H54 (cell line): ENCODE measurements around the gene ADCY2.

ENCODE experiments used
- DNase-seq: peaks from one replicate; pipeline ENCODE4 v3.0.0; 2011; ENCODE audit warnings: low spot score, mixed read lengths; ENCODE audit not compliant: insufficient read length
- FAIRE-seq: peaks from 3 replicates; lab custom pipeline; 2011; peaks lifted over from hg19 to GRCh38; lab: Jason Lieb, UNC
- POLR2A ChIP-seq: IDR thresholded peaks from 2 replicates; pipeline ENCODE4 v1.6.1; 2011; ENCODE audit warnings: low read depth, mild to moderate bottlenecking, low read length

ADCY2 gene

GRCh38 chr5:7824995-7825394 lies 429.1 kb downstream of the ADCY2 start:
- no peak for FAIRE-seq
- DNase-seq = no peak
- TF ChIP-seq POLR2A = no peak

DNA sequence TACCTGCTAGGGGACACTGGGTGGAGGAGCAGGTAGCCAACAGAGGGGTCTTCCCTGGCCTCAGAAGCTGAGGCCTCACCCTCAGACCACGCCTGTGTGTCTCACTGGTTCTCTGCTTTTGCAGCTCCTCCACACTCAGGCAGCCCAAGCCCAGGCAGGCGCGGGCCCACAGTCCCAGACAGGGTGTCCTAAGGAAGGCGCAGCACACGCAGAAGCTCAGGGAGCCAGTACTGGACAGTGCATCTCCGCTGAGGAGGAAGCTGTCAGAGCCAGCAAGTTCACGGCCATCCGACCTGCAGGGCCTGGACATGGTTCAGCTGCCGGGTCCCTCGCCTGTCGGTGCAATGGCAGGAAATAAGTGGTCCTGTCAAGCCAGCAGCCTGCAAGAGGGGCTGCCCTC lies 429.7 kb downstream of the ADCY2 start:
- FAIRE-seq = no peak
- no peak for DNase-seq
- TF ChIP-seq POLR2A = no peak

DNA sequence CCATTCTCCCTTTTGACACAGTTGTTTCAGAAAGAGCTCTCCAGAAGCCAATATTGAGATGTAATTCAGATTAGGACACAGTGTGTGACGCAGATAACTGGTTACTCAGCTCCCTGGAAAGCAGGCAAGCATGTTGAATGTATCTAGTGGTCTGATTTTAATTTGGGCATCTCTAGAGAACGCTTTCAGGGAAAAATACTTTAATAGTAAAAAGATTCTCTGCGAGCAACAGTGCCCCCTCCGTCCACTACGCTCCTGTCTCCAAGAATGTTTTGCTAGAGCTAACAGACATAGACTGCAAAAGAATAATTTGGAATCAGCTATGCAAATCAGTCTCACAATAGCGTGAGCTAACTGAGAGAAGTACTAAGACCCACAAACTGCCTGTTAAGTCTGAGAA lies 431.7 kb downstream of the ADCY2 start:
- FAIRE-seq (no peak), DNase-seq (no peak)
- TF ChIP-seq POLR2A = no peak

- FAIRE-seq (no peak), DNase-seq (no peak)
- no peak for TF ChIP-seq POLR2A
Observed at GRCh38 chr5:7828269-7828668, 432.3 kb downstream of the ADCY2 start.

- FAIRE-seq (no peak), DNase-seq (no peak)
- no peak for TF ChIP-seq POLR2A
Observed at GRCh38 chr5:7834982-7835381, 439.0 kb downstream of the ADCY2 start.

DNA sequence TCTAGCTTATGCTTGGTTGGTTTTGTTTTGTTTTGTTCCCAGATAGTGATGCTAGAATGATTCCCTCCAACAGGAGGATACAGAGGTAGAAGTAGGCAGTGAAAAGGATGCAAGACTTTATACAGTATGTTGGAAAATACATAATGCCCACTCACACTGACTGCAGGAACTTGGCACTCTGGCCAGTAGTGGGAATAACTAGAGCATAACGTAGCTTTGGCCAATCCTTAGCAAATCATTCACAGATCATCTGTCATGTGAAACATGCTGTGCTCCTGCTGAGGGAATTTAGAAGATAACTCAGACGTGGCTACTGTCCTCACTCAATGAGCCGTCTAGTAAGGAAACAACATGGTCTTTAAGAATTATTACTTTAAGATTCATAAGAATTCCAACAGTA lies 441.5 kb downstream of the ADCY2 start:
- no peak for TF ChIP-seq POLR2A
- FAIRE-seq (no peak), DNase-seq (no peak)

DNA sequence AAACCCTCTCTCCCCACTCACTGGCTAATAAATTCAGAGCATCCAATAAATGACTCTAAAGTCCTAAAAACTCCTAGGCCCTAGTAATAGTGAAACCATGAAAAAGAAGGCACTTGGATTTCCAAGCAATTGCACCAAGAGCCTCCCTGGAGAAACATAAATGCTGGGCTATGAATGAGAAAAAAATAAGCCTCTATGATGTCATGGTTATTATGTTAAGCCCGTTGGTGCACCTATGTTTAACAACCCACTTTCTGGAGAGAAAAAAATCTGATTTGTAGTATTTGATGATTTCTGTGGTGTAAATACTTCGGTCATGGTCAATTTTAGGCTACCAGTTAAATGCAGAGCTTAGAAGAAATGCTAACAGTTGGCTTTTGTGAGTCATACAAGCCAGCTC lies 446.6 kb downstream of the ADCY2 start:
- TF ChIP-seq POLR2A = no peak
- no peak for DNase-seq
- FAIRE-seq = no peak

GRCh38 chr5:7844901-7845300 lies 449.0 kb downstream of the ADCY2 start:
- TF ChIP-seq POLR2A = no peak
- no peak for FAIRE-seq
- no peak for DNase-seq

GRCh38 chr5:7845557-7845956 lies 449.6 kb downstream of the ADCY2 start:
- DNase-seq (no peak), FAIRE-seq (no peak)
- no peak for TF ChIP-seq POLR2A

DNA sequence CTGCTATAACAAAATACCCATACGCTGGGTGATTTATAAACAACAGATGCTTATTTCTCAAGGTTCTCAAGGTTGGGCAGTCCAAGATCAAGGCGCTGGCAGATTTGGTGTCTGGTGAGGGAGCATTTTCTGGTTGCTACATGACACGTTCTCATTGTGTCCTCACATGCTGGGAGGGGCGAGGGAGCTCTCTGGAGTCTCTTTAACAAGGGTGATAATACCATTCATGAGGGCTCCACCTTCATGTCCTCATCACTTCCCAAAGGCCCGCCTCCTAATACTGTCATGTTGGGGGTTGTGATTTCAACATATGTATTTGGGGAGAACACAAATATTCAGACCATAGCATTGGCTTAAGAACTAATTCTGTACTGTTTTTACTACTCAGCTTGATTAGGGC lies 450.4 kb downstream of the ADCY2 start:
- DNase-seq (no peak), FAIRE-seq (no peak)
- TF ChIP-seq POLR2A = no peak

- TF ChIP-seq POLR2A = no peak
- FAIRE-seq = no peak
- DNase-seq = no peak
Observed at GRCh38 chr5:7848296-7848695, 452.4 kb downstream of the ADCY2 start.

- DNase-seq (no peak), FAIRE-seq (no peak)
- no peak for TF ChIP-seq POLR2A
Observed at GRCh38 chr5:7849681-7850394, 453.9 kb downstream of the ADCY2 start.

DNA sequence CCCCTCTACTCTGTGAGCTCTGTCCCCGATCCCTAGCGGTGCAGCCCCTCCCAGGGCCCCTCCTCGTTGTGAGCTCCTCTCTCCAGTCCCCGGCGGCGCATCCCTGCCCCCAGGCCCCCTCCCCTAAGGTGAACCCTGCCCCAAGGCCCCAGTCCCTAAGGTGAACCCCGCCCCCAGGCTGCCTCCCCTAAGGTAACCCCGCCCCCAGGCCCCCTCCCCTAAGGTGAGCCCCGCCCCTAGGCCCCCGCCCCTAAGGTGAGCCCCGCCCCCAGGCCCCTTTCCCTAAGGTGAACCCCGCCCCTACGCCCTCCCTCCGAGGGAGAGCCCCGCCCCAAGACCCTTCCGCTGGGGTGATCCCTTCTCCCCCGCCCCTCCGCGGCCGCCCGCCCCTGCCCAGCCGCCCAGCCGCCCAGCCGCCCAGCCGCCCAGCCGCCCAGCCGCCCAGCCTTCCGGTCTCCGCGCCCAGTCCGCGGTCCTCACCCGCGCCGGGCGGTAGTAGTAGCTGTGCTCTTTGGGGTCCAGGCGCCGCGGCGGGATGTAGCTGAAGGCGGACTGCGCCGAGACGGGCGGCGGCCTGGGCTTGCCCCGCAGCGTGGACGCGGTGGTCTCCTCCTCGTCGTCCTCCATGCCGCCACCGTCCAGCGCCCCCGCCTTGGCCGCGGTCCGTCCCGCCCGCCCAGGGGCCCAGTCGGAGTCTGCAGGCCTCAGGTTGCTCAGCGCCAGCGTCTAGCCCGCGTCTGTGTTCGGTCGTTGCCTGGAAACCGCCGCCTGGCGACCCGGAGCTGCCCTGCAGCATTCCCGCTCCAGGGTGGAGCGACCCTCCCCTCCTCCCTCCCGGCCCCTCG lies 454.7 kb downstream of the ADCY2 start, which contains the start of gene CFAP90:
Gene CFAP90, minus strand, starts transcription at position 739 of the 845 bp plus-strand sequence. Its CDS starts 112 bp downstream, at position 627.
- TF ChIP-seq POLR2A = no peak
- no peak for FAIRE-seq
- no peak for DNase-seq

DNA sequence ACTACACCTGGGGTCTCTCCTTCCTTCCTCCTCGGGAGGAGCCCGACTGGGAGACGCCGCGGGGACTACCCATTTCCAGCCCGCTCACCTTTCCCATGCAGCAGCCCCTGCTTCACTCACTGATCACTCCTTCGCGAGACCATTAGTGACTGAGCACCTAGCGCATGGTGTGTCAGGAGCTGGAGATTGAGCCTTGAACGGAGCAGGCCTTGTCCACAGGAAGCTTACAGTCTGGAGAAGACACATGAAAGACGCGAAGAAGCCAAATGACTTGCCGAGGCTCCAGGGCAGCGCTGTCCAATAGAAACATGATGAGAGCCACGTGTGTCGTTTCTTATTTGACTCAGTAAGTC lies 455.3 kb downstream of the ADCY2 start:
- FAIRE-seq (no peak), DNase-seq (no peak)
- no peak for TF ChIP-seq POLR2A

DNA sequence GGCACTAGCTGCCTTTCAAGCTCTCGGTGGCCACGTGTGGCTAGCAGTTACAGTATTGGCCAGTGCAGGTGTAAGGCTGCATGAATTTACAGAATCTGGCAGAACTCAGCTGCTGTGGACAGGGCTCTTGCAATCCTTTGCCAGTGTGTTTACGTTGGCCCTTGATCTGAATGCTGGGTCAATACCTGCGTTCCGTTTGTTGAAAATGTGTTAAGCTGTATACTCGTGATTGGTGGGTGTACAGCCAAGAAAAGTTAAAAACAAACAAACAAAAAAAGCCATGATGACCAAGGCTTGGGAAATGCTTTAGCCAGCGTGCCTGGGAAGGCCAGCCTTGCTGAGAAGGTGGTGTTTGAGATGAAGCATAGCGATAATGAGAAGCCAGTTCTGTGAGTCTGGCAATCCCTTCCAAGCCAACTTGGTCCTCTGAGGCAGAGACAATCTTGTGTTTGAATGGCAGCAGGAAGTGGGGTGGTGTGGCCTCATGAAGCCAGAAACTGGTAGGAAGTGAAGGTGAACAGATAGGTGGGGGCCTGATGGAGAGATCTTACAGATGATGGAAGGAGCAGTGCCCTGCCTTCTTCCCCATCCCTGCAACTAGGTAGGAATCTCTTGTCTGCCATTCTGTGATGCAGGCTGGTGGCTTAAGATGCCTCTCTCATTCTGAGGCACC lies 455.8 kb downstream of the ADCY2 start:
- FAIRE-seq (no peak), DNase-seq (no peak)
- TF ChIP-seq POLR2A = no peak
